HFFc6 (cell line): ENCODE data around the gene ZDHHC13. TPM values are rescaled to one million over a fixed set of nuclear protein-coding genes. Genes with fewer than 3 reads are reported as not detected.
A peak's percentile ranks its signal among the peaks of the same experiment; 100 is the strongest.

Experiments
- DNase-seq: peaks from one replicate; pipeline ENCODE4 v3.0.0-alpha.2; 2018
- H3K27ac Mint-ChIP-seq: 2 replicates; pipeline ENCODE4 v1.8.0; 2020; ENCODE audit warnings: mild to moderate bottlenecking, mixed read lengths
- H3K27me3 Mint-ChIP-seq: 2 replicates; pipeline ENCODE4 v1.8.0; 2021; ENCODE audit warnings: mild to moderate bottlenecking, moderate library complexity, mixed read lengths; ENCODE audit not compliant: insufficient read depth
- H3K36me3 Mint-ChIP-seq: 2 replicates; pipeline ENCODE4 v1.8.0; 2021; ENCODE audit warnings: low read depth, mixed read lengths
- H3K4me1 Mint-ChIP-seq: 2 replicates; pipeline ENCODE4 v1.8.0; 2020; ENCODE audit warnings: low read depth, mixed read lengths
- H3K4me3 Mint-ChIP-seq: 2 replicates; pipeline ENCODE4 v1.8.0; 2020; ENCODE audit warnings: mild to moderate bottlenecking, moderate library complexity, mixed read lengths
- H3K9me3 Mint-ChIP-seq: 2 replicates; pipeline ENCODE4 v1.8.0; 2020; ENCODE audit warnings: mild to moderate bottlenecking, mixed read lengths
- CTCF ChIP-seq: fragments of 200-600 bp; sonication (generic); IDR thresholded peaks from 2 replicates; pipeline ENCODE4 v1.5.0; 2021; ENCODE audit warnings: antibody characterized with exemption, mild to moderate bottlenecking
- total RNA-seq, 6 experiments: library from RNA; stranded (reverse); fragmentation: NEBNext Ultra II Directional; extraction: Animal tissue kit (Norgen Biotek cat#: 25700); gene quantifications; 2 replicates in 1 of 6; 3 replicates in 5 of 6; pipeline ENCODE4 v1.2.3, GENCODE V29; 2021

ZDHHC13 gene
- total RNA-seq, 6 experiments from 2014 or later, result 9.9 to 15.7 (median 11.2) TPM

- Mint-ChIP-seq H3K4me1 (peaks cover 50% of the 10 kb centered on the region), H3K9me3 (no peaks in the 10 kb centered on the region), H3K36me3 (no peaks in the 10 kb centered on the region), H3K27ac (no peak overlapping the region), H3K4me3 (no peak overlapping the region), H3K27me3 (peaks cover 1% of the 10 kb centered on the region; the same call in 1 of the 2 replicates)
- DNase-seq, result peak; percentile 47
- TF ChIP-seq CTCF, result peak; percentile 99
Observed at GRCh38 chr11:19076744-19077589, 40.0 kb upstream of the ZDHHC13 start.

GRCh38 chr11:19077965-19078364 lies 39.0 kb upstream of the ZDHHC13 start:
- Mint-ChIP-seq H3K4me3 (no peak overlapping the region), H3K27me3 (peaks cover 1% of the 10 kb centered on the region), H3K4me1 (peaks cover 60% of the 10 kb centered on the region), H3K36me3 (no peaks in the 10 kb centered on the region), H3K9me3 (no peaks in the 10 kb centered on the region), H3K27ac (peak overlapping the region; percentile 5; the same call in 1 of the 2 replicates)
- no peak for TF ChIP-seq CTCF
- DNase-seq, result peak; percentile 5

GRCh38 chr11:19079643-19080440 lies 37.1 kb upstream of the ZDHHC13 start:
- peak overlapping the region; percentile 42 for H3K4me3 Mint-ChIP-seq
- peaks cover 71% of the 10 kb centered on the region for H3K4me1 Mint-ChIP-seq
- H3K9me3 Mint-ChIP-seq, result no peaks in the 10 kb centered on the region
- no peak for TF ChIP-seq CTCF
- peak; percentile 93 for DNase-seq
- peak overlapping the region; percentile 86 for H3K27ac Mint-ChIP-seq
- peaks cover 5% of the 10 kb centered on the region; the same call in 1 of the 2 replicates for H3K36me3 Mint-ChIP-seq
- peaks cover 1% of the 10 kb centered on the region for H3K27me3 Mint-ChIP-seq

DNA sequence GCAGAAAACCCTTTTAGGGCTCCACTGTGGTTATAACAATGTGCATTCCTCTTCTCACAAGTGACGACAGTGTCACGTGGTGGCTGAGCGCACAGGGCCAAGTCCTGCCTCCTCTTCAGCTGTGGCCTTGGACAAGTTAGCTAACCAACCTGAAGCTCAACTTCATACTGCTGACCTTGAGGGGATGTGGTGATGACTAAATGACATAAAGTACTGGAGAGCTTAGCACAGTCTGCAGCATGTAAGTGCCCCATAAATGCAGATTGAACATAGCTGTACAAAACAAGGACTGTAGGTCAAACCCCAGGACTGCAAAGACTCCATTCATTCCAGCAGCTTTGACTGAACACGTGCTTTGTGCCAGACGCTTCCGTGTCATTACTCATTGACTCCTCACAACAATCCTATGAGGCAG lies 36.4 kb upstream of the ZDHHC13 start:
- Mint-ChIP-seq H3K27me3 (peaks cover 1% of the 10 kb centered on the region), H3K9me3 (no peaks in the 10 kb centered on the region), H3K4me3 (no peak overlapping the region), H3K36me3 (peaks cover 5% of the 10 kb centered on the region; the same call in 1 of the 2 replicates), H3K4me1 (peaks cover 72% of the 10 kb centered on the region), H3K27ac (peak overlapping the region; percentile 86)
- DNase-seq, result peak; percentile 27
- TF ChIP-seq CTCF, result no peak

DNA sequence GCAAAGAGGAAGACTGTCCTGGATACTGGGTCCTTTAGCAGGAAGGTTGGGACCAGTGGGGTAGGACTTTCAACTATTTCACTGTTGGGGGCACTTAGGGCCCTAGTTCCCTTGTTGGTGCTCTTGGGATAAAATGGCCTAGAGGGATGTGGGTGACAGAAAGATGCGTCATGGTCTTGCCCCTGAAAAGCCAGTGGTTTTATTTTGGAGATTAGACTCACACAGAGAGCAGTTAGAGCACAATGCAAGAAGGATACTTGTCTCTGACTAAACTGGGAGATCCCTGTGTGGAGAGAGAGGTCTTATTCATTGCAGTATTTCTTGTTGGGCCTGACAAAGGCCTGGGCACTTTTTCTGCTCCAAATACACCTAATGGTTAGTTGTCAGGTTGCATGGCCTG lies 33.8 kb upstream of the ZDHHC13 start:
- peaks cover 3% of the 10 kb centered on the region; the same call in 1 of the 2 replicates for H3K9me3 Mint-ChIP-seq
- H3K4me1 Mint-ChIP-seq, result peaks cover 75% of the 10 kb centered on the region
- no peak for TF ChIP-seq CTCF
- no peak overlapping the region for H3K4me3 Mint-ChIP-seq
- H3K36me3 Mint-ChIP-seq, result peaks cover 10% of the 10 kb centered on the region; the same call in 1 of the 2 replicates
- no peaks in the 10 kb centered on the region; the same call in 1 of the 2 replicates for H3K27me3 Mint-ChIP-seq
- DNase-seq, result no peak
- no peak overlapping the region for H3K27ac Mint-ChIP-seq
